Pons (tissue), 1 donor: ENCODE data around the gene MYBBP1A.
"Not testable (repeated sequence)": the region's sequence is repeated elsewhere in the genome, so short reads cannot be mapped to it uniquely, and the experiment has no call there.

Experiments
- DNase-seq: peaks from one replicate; pipeline ENCODE4 v3.0.0-alpha.2; 2016; ENCODE audit warnings: low spot score

MYBBP1A gene

DNA sequence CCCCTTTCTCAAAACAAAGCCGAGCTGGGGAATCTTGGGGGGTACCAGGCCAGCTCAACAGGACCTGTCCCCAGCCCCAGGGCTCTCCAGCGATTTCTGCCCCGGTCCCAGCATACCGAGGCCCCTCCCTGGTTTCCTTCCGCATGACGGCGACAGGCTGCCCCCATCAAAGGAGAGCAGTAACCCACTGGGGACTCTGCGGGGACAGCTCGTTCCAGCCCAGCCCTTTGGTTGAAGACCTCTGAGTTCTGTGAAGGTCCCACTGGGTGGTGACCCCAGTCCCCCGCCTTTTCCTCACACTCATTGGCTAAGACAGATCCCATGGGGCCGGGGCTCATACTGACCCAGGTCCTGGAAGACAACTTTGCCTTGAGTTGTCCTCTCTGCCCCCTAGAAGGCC, 33.2 kb upstream of the MYBBP1A start:
- no peak for DNase-seq

DNA sequence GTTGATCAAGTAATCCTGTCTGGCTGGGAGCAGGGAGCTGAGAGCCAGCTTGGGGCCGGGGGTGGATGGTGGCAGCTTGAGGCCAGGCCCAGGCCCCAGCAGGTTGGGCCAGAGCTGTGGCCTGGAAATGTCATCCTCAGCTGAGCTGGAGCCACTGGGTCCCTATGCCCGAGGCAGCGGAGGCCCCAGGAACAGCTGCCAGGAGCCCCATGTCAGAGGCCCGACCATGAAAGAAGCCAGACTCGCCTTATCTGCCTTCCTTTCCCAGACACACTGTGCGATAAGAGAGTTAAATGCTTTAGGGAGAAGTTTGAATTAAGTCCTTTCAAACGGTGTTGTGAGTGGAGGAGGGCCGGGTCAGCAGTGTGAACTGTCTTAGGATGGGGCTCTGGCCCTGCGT, 32.6 kb upstream of the MYBBP1A start:
- no peak for DNase-seq

DNA sequence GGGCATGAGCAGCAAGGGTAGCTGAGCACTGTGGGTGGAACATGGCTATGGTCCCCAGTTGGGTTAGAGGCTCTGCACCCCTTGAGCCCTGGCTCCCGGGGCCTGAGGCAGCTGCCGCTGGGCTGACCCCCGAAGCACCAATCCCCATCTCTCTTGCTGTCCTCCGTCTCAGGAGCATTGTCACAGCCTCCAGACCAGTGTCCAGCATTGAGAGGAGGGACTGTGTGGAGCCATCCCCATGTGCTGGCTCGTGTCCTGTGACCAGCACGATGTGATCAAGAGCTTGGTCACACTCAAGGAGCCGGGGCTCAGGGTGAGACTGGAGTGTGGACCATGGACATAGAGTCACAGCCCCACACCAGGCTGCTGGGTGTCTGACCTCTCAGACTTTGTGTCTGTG, 32.0 kb upstream of the MYBBP1A start:
- DNase-seq, result no peak

DNA sequence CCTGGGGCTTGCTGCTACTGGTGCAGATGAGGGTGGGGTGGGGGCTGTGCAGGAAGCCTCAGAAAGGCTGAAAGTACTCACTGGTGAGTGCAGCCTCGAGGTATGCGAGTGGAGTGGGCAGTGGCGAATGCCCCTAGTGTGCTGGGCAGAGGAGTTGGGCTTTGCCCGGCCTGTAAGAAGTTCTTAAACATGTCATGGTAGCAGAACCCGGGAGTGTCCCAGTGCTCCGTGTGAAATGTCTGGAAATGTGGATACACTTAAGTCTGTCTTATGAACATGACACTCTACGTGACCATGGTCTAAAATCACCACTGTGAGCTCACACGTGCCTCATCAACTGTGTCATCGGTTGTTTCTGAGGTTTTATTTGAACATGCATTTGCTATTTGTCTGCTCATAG, 30.9 kb upstream of the MYBBP1A start:
- DNase-seq, result no peak

DNA sequence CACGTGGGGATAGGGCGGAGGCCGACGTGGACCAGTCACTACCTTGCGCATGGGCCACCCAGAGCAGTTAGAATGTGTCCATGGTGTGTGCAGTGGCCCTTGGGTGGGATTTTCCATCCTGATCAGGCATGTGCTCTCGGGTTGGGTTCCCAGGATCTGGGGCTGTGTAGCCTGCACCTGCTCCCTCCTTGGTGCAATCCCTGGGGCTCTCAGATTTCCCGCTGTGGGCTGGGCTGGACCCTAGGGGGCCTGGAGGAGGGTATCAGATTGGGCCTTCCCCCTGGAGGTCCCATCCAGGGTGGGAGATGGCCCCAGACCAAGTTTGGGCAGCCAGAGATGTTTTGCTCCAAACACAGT, 30.4 kb upstream of the MYBBP1A start:
- no peak for DNase-seq

DNA sequence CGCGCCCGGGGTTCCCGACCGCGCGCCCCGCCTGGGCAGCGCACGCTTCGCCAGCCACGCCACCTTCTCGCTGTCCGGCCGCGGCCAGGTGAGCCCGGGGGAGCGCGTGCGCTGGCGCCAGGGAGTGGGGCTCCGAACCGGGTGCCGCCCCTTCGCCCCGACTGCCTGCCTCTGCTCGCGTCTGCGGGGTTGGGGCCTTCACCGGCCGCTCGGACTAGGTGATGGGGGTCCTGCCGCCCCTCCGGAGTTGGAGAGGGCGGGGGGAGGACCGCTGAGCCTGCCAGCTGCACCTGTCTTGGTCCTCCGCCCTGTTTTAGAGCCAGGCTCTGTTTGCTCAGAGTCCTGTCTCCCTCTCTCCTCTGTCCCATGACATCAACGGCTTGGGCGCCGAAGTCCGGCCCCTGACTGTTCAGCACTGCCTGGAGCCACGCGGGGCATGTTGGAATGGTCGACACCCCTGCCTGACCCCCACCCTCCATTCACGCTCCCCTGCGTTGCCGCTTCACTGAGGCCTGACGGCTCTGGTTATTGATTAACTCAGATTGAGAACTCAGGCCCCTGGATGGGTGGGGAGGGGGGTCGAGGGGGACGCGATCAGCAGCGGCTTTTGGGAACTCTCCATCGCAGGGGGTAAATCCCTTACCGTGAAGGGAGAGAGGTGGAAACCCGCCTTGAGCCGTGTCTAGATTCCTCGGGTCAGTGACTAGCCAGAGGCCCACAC, 29.9 kb upstream of the MYBBP1A start:
- no peak for DNase-seq

DNA sequence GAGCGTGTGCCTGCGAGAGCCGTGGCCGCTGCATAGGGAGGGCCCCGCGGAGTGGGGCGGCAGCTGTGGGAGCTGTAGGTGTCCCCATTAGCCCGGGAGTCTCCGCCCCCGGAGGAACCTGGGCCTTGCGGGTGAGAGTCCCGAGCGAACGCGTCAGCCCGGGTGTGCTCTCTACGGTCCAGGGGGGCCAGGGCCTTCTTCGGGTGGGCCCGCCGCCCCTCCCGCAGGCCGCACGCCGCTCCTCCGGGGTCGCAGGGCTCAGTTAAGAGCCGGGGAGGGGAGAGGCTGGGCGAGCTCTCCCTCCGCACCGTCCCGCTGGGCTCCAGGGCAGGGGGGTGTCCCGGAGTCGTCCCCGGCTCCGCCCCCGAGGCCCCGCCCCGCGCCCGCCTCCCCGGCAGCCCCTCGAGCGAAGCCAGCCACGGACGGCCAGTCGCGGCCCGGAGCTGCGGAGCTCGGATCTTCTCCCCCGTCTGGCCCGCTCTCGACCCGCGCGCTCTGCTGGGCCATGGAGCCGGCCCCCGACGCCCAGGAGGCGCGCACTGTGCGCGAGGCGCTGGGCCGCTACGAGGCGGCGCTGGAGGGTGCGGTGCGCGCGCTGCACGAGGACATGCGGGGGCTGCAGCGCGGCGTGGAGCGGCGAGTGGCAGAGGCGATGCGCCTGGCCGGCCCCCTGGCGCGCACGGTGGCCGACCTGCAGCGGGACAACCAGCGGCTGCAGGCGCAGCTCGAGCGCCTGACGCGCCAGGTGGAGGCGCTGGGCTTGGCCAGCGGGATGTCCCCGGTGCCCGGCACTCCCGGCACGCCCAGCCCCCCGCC, 29.1 kb upstream of the MYBBP1A start, which contains the start of gene SMTNL2:
Gene SMTNL2 (plus strand): TSS at position 429 of the 816 bp plus-strand sequence. CDS start 77 bp downstream, at position 506.
- no peak for DNase-seq

DNA sequence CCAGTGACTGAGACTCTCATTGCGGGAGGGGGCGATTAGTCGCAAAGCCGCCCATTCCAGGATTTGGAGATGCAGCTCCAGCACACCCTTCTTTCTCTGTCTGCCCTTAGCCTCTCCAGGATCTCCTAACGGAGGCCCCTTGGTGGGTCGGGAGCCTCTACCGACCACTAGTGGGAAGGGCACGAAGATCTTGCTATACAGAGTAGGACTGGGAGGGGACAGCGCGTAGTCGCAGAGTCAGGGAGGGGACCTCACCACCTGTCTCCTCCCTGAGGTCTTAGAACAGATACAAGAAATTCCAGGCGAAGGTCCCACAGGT, 28.6 kb upstream of the MYBBP1A start:
- no peak for DNase-seq

DNA sequence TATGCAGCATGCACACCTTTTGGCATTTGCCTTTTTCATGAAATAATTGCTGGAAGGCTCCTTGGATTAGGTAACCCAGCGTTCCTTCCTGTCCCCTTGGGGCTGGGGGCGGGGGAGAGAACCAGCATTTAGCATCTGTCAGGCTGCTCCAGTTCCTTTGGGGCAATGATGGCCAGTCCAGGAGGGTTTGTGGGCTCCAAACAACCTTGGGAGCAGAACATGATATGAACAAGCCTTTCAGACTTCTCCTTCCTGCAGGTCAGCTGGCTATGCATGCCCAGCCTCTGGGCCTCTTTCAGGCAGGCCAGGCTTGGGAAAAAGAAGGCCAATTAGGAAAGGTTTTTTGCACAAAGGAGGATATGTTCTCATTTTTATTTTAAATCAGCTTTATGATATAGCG, 28.0 kb upstream of the MYBBP1A start:
- DNase-seq, result no peak

DNA sequence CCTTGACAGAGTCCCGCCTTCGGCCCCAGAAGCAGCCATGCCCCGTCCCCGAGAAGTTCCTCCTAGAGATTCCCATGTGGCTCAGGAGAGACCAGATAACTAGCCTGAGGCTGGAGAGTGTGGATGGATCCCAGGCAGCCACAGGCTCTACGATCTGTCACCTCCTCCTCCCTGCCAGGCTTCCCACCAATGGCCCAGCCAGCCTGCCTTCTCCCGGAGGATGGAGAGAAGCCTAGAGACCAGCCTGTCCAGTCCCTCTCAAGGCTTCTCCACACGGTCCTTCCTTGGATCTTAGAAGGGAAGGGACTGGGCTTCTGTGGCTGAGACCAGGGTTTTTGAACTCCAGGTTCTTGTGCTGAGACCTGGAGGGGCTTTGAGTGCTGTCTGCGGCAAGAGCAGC, 27.5 kb upstream of the MYBBP1A start:
- DNase-seq, result no peak

DNA sequence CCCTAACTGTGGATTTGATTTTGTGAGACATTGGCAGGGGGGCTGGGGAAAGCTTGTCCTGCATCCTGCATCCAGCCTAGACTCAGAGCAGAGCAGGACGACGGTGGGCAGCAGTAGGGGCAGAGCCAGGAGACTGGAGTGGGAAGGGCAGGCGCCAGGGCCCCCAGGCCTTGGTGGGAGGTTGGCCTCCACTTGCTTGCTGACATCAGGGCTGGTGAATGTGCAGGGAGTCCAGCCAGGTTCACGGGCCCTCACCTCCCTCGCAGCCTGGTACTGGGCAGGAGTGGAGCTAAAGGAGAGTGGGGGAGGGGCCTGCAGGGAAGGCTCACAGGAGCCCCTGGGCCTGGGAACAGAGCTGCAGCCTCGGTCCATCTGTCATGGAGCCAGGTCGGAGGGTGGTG, 26.9 kb upstream of the MYBBP1A start:
- no peak for DNase-seq

DNA sequence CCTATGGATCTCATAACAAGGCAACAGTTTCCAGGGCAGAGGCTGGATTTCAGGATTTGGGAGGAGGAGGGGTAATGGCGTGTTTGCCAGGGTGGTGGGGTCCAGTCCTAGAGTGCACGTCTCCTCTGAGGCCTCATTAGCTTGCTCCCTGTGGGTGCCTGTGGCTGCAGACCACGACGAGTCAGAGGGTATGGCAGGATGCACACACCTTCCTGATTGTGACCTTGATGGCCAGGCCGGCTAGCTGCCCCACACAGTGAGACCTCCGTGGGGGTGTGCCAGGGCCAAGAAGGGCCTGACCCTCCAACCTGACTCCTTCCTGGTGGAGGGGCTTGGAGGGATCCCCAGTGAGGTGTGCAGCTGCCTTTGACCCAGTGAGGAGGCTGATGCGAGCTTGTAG, 25.1 kb upstream of the MYBBP1A start:
- DNase-seq, result no peak

DNA sequence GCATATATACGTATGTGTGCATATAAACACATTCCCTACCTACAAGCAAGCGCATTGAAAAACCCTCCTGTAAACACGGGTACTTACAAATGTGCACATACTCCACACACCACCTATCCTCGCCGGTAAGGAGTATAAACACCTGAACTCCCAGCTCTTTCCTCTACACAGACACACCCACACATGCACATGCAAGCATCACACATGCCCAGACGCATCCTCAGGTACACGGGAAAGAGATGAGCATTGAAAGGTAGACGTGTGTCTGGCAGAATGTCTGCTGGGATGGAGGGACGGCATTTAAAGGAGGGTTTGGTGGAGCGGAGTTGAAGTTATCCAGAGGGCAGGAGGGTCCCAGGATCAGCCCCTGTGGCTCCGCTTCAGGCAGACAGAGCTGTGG, 24.5 kb upstream of the MYBBP1A start:
- no peak for DNase-seq

DNA sequence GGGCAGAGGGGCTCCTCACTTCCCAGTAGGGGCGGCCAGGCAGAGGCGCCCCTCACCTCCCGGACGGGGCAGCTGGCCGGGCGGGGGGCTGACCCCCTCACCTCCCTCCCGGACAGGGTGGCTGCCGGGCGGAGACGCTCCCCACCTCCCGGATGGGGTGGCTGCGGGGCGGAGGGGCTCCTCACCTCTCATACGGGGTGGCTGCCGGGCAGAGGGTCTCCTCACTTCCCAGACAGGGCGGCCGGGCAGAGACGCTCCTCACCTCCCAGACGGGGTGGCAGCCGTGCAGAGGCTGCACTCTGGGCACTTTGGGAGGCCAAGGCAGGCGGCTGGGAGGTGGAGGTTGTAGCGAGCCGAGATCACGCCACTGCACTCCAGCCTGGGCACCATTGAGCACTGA, 23.2 kb upstream of the MYBBP1A start:
- DNase-seq, result not testable (repeated sequence)

DNA sequence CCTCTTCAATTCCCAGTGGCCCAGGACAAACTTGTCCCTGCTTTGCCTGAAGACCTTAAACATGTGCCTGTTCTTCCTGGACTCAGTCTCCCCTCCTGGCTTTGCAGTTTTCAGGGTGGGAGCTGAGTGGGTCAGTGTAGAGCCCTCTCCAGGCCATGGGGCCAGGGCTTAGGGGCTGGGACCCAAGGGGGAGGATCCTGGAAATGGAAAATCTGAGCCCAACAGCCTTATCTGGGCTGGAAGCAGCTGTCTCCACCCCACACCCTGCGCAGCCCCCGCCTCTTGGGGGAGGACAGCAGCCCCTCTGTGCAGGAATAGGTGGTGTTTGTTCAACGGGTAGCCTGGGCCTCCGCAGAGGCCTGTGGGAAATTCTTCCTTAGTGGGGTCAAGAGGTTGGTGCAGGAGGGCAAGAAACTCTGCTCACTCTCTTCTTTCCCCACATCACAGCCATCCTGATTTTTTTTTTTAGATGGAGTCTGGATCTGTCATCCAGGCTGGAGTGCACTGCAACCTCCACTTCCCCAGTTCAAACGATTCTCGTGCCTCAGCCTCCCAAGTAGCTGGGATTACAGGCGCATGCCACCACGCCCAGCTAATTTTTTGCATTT, 22.3 kb upstream of the MYBBP1A start:
- no peak for DNase-seq

DNA sequence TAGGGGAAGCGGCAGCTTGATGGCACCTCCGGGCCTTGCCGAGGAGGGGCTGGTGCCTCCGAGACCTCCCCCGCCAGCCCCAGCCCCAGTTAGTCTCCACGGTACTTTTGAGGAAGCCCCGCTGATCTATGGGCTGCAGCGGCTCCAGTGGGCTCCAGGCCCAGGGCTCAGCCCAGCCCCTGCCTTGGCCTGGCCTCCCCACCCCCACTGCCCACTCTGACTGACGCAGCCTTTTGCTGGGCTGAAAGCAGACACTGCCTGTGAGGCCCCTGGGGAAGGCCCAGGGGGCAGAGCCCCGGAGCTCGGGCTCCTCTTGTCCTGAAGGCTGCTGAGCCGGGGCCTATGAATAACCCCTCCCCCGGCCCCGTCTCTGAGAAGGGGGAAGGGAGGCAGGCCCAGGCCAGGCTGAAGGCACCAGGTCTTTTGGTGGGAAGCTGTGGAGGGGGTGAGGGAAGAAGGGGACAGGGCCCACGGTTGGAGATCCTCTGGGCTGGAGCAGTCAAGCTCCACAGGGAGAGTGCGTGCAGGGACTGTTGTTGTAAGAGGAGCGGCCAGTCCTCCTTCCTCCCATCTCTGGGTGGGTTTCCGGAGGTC, 21.6 kb upstream of the MYBBP1A start:
- no peak for DNase-seq

DNA sequence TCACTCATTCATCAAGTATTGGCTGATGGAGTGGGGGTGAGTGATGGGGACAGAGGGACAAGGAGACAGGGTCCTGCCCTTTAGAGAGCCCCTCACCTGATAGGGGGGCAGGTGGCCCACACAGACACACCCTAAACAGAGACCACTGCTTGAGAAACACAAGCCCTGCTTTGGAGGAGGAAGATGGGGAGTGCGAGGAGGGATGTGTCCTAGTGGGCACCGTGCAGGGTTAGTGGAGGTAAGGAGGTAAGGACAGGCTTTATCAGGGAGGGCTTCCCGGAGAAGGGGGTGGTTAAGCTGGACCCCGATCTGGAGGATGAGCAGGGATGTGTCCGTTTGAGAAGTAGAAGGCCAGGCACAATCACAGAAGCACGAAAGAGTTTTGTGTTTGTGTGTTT, 21.0 kb upstream of the MYBBP1A start:
- no peak for DNase-seq

DNA sequence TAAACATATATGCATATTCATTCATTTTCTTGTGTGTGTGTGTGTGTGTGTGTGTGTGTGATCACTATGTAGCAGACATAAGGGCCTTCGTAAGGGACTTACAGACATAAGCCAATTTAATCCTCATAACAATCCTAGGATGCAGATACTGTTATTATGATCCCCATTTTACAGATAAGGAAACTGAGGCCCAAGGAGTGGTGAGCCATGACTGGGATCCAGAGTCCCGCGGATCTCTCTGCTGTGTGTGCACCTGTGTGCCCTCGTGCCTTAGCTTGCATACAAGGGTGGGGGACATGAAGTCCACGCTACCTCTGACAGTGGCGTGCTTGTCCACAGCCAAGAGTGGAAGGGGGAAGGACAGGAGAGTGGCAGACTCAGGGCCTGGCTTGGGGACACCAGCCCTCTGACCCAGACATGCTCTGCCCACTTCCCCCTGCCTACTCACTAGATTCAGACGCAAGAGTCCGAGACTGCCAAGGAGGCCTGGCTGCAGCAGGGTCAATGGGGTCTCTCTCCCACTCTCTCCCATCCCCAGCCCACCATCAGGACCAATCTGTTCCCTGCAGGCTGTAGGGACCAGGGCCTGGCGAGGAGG, 19.4 kb upstream of the MYBBP1A start:
- no peak for DNase-seq

DNA sequence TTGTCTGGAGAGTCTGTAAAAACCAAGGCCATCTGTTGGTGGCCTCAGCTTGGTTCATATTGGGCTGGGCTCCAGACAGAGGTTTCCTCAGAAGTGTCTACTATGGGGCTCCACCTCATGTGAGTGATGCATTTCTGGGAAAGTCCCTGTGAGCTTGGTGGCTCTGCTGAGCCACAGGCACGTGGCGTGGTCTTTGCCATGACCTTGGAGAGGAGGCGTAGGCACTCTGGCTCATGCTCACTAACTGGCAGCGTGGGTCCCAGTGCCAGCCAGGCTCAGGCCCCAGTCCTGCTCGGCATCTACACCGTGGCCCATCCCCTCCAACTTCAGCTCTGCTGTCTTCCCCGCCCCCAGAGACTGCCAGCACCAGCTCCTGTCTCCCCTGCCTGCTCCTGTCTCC, 18.5 kb upstream of the MYBBP1A start:
- DNase-seq, result no peak

DNA sequence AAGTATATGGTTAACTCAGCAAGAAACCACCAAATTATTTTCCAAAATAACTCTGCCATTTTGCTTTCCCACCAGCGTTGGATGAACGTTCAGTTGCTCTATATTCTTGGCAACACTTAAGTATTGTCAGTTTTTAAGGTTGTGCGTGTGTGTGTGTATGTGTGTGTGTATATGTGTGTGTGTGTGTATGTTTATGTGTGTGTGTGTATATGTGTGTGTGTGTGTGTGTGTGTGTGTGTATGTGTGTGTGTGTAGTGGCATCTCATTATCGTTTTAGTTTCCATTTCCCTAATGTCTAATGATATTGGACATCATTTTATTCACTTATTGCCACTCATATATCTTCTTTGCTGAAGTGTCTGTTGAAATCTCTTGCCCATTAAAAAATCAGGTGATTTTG, 17.9 kb upstream of the MYBBP1A start:
- no peak for DNase-seq

DNA sequence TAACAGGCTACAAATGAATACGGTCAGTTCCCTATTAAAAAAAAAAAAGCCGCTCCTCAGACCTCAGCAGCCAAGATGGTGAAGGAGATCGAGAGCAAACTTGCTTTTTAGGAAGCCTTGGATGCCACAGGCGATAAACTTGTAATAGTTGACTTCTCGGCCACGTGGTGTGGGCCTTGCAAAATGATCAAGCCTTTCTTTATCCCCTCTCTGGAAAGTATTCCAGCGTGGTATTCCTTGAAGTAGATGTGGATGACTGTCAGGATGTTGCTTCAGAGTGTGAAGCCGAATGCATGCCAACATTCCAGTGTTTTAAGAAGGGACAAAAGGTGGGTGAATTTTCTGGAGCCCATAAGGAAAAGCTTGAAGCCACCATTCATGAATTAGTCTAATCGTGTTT, 16.9 kb upstream of the MYBBP1A start:
- DNase-seq, result no peak

DNA sequence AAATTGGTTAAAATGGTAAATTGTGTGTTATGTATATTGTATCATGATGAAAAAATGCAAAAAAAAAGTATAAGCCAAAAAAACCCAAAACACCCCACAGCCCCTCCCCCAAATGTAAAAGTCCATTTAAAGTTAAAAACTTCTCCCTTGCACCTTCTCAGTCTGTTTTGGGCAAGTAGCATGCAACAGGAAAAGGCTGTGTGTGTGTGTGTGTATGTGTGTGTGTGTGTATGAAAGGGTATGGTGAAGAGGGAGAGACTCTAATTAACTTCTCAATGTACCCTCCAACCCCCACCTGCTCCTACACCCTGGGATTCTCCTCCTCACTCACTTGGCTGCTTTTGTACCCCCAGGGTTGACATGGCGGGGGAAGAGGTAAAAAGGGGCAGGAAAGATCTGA, 14.4 kb upstream of the MYBBP1A start:
- DNase-seq, result no peak

DNA sequence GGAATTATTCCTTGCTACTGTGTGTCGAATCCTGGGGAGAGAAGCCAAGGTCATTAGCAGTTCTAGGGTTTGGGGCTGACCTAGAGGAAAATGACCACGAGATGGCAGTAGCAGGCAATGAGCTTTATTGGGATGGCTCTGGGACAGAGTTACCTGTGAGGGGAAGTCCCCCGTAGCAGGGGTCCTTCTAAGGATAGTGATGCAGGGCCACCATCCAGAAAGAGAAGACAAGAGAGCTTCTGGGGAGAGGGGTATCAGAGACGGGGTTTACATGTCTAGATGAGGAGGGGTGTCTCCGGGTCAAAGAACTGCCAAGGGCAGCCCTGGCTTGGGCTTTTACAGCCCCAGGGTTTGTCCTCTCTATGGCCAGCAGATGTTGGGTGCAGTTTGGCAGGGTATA, 11.6 kb upstream of the MYBBP1A start:
- DNase-seq, result peak; percentile 78
